AG08395 (cell line): ENCODE results near the gene COX6B2.

ENCODE experiments used
- DNase-seq: peaks from one replicate; pipeline ENCODE4 v3.0.0; 2012; ENCODE audit warnings: mixed read lengths, low spot score

The COX6B2 gene

DNA sequence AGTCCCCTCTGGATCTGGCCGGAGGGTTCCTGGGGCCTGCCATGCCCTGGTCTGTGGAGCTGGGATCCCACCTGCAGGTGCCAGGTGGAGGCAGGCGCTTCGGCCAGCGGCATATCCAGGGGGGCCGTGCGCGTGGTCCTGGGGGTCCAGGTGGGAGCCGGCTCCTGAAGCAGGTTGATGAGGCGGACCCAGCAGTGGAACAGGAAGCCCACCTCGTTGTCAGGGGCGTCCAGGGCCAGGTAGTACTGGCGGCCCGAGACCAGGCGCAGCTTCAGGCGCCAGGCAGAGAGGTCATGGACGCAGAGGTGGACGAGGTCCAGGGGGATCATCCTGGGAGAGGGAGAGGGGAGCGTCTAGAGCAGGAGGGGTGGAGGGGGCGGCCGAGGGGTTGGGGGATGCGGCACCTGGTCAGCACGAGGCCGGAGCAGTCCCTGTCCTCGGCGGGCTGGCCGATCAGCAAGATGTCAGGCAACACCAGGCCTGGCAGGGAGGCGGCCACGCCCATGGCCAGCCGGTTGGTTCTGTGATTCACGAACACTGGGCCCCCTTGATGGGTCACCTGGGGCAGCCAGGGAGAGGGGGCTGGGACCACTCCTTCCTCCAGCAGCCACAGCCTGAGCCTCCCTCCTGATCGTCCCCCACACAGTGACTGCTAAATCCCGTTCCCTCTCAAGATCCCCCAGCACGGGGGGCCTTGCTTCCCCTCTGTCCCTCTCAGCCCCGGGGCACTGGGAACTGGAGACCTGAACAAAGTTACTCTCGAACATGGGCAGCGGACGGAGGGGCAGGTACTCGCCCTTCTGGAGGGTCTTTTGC lies 7.9 kb upstream of the COX6B2 start:
- DNase-seq, result no peak

DNA sequence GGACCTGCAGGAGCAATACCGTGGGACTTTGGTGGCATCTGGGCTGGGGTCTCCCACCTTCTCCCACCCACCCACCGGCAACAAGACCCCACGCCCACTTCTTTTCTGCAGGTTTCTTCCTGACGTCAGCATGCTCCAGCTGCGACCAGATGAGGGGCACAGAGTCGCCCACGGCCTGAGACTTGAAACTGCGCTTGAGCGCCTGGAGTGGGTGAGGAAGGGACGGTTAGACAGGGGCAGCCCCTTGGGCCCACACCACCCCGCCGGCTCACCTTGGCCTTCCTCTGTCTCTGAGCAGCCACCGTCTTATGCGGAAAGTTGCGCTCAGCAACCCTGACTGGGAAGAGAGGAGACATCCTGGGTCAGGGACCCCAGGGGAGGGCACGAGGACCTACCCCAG lies 6.4 kb upstream of the COX6B2 start:
- DNase-seq, result no peak

DNA sequence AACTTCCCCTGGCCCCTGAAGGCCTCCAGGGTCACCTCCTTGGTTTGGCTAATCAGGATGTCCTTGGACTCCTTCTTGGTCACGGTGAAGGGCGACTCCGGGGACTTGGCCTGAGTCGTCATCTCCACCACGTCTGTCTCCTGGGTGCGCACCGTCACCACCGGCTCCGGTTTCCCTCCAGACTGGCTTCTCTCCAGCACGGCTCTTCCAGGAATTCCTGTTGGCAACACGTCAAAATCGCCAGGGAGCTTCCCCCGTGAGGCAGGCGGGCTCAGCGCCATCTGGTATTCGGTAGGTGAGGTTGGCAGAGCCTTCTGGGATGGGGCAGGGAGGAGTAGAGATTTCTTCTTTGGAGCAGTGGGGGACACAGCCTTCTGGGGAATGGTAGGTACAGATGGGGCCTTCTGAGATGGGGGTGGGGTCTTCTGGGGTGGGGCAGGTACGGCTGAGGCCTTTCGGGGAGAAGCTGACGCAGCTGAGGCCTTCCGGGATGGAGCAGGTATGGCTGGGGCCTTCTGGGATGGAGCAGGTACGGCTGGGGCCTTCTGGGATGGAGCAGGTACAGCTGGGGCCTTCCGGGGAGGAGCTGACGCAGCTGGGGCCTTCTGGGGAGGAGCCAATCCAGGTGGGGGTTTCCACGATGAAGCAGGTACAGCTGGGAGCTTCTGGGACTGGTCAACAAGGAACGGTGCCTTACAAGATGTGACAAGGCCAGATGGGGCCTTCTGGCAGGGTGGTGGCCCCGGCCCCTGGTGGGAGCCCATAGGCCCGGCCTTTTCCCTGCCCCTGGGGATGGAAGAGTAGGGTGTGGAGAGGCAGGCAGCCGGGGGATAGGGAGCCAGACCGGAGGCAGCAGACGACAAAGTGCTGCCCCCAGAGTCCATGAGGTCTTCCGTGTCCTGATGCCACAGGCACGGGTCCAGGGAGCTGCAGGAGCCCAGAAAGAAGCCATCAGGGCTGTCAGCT lies 4.7 kb upstream of the COX6B2 start:
- no peak for DNase-seq

DNA sequence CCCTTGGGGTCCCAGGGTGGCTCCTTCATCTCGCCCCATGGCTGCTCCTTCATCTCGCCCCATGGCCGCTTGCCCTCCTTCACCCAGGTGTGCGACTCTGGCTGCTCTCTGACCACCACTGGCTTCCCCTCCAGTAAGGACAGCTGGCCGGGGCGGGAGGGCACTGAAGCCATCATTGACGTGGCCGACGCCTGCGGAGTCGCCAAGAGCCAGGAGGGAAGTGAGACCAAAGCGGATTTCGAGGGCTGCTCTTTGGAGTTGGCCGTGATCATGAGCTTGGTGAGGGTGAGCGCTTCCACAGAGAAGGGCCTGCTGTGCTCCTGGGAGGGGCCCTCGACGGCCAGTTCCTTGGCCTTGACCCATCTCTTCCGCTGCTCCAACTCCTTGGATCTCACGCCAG lies 4.0 kb upstream of the COX6B2 start:
- DNase-seq, result no peak

DNA sequence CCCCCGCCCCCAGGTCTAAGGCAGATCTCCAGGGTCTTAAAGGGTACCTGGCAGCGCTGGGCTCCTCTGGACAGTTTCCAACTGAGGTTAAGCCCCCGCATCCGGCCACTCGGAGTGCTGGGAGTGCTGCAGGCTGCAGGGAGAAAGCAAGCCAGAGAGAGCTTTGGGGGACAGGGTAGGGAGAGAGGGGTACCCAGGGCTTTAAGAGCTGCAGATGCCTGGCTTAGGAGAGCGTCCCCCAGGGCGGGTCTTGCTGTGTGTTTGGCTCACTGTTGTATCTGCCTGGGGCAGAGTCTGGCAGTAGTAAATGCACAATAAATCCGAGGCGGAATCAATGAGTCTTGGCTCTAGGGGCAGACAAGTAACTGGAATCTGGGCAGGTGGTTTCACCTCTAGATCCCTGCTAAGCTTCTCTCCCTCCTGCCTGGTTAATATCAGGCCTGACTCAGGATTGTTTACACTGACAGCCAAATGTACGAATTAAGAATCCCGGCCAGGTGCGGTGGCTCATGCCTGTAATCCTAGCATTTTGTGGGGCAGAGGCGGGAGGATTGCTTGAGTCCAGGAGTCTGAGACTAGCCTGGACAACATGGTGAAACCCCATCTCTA lies 798 bp upstream of the COX6B2 start:
- no peak for DNase-seq

DNA sequence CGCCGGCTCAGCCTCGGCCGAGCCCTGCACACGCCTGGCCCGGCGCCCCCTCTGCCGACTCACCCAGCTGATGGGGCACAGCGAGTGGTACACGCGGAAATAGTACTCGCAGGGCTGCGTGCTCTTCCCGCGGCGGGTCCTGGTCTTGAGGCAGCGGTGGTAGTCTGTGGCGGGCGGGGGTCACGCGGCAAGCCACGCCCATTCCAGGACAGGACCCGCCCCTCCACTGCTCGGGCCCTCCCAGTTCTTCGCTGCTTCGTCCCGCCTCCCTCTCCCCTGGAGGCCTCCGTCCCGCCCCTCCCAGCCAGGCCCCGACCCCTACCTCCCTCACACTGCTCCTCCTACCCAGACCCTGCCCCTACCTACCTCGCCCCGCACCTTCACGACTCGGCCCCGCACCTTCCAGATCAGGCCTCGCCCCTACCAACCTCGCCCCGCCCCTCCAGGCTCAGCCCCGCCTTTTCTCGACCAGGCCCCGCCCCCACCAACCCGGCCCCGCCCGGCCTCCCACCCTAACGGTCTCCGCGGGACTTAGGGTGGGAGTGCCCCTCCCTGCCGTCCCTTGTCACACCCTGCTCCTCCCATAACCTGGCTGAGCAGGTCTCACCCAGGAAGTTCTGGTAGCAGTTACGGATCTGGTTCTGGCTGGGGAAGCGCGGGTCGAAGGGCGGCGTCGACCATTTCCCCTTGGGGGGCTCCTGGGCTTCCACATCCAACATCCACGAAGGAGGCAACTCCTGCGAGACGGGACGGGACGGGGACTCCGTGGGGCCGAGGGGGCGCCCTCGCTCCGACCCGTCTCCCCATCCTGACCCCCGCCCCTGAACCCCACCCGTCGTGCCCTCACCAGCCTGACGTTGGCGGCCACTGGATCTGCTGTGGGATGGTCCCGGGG lies 469 bp downstream of the COX6B2 start:
- peak; percentile 82 for DNase-seq

DNA sequence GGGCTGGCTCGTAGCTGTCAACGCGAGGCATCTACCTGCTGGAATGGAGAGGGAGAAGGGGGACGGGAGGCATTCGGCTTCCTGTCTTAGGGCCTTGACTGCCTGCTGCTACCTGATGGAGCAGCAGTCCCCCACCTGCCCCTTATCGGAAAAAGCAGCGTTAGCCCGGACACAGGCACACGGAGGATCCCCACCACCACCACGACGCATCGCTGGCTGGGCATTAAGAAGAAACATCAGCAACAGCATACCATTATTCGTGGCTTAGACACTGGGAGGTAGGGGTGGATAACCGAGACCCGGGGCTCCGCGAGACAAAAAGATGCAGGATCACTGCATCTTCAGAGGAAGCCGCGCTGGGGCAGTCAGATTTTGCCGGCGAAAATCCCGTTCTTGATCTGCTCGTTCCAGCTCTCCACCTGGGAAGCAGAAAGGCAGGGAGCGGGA lies 1.1 kb downstream of the COX6B2 start:
- DNase-seq, result no peak

DNA sequence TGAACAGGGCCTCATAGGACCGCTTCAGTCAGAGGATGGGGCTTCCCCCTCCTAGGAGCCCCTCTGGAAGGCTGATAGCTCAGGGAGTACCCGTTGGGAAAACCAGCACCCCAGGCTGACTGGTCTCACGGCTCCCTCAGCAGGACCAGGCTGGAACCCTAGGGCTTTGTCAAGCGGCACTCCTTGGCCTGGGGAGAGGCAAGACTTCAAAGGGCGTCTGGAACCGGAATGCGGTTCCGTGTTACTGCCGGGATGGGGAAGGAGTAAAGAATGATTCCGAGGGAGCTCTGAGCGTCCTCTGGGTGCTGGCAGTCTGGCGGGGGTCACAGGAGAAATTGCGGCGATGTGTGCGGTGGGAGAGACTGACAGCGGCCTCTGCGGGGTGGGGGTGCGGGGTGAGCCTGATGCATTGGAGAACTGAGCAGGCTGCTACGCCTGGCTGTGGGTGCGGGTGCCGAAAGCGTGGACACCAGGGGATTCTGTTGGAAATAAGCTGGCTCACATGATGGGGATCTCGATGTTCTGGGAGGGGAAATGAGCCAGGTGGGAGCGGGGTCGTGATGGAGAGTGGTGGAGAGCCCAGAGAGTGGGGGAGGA lies 1.9 kb downstream of the COX6B2 start:
- DNase-seq, result no peak

DNA sequence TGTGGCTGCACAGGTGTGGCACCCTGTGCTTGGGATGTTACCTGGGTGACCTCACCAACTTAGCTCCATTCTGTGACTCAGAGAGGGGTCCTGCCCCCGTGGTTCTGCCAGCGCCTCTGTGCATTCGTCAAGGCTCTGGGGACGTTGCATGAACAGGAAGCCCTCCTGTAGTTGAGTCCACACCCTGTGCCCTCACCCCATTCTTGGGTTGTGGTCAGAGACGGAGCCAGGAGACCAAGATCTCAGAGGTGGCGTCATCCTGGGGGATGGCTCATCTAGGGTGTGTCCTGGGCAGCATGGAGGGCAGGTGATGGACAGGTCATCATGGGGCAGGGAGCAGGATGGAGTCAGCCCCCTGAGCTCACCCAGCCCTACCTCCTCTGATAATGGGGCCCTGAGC lies 2.5 kb downstream of the COX6B2 start:
- DNase-seq, result no peak

DNA sequence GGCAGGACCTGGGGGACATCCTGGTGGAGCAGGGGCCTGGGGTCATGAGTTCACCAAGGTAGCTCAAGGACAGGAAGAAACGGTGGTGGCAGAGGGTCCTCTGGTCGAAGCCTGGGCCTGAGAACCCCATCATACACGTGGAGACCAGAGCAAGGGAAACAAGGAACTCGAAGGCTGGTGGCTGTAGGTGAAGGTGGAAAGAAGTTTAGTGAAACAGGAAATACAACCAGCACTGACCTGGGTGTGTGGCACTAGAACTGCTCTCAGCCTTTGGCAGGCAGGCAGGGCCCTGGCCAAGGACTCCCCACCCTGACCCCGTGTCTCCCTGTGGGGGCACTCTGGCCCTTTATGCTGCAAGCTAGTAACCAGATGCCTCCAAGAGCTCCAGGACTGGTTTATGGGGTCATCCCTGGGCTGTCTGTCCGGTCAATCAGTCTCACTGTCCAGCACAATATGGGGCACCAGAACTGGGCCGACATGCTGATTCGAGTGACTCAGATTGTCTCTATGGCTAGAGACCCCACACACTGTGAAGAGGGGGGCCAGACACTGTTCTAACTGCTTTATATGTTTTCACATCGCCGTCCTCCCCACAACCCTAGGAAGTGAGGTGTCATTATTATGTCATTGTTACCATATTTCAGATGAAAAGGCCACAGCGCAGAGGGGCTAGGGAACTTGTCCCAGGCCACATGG lies 3.8 kb downstream of the COX6B2 start:
- no peak for DNase-seq

DNA sequence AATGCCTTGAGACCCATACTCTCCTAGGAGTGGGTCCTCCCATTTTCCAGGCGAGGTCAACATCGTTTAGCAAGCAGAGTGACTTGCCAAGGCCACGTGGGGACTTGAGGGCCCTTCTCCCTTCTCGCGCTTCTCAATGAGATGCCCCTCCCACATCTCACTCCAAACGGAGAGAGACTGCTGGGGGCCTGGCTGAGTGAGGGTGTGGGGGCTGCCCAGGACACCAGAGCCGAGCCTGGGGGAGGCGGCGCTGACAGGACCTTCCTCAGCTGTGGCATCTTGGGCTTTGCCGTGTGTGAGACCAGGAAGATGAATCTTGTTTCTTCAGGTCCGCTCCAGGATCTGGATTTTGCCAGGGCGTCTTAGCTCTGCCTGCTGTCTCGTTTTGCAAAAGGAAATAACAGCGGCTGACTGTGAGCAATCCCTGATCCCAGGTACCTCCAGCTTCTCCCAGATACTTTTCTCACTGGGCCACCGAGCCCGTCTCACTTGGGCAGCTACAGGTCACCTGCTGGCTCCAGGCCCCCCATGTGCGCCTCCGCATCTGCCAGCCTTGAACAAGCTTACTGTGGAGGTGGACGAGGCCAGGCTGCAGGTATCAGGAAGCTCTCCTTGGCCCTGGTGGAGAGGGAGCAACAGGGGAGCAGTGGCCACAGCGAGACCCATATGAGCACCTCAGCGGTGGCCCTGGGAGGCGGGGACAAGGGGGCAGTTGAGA lies 6.0 kb downstream of the COX6B2 start:
- DNase-seq, result no peak

DNA sequence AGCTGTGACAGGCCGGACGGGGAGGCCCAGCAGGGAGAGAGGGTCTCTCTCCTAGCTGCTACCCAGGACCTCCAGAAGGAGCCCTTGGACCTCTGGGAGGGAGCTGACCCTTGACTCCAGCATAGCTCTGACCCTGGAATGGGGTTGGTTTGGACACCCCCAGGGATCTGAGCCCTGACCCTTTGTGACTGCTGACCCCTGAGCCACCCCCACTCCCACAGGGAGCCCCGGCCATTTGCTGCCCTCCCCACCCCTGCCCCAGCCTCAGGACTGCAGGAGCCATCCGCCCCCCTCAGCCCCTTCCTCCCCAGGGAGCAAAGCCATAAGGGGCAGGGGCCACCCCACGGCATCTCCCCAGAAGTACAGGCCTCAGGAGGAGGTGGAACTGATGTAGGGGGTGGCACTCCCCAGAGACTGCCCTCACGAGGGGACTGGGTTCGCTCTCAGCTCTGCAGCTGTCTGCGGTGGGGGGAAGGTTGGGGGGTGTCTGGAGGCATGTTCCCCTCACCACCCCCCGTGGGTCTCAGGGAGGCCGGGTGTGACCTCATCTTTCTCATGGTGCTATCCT lies 7.0 kb downstream of the COX6B2 start:
- no peak for DNase-seq

DNA sequence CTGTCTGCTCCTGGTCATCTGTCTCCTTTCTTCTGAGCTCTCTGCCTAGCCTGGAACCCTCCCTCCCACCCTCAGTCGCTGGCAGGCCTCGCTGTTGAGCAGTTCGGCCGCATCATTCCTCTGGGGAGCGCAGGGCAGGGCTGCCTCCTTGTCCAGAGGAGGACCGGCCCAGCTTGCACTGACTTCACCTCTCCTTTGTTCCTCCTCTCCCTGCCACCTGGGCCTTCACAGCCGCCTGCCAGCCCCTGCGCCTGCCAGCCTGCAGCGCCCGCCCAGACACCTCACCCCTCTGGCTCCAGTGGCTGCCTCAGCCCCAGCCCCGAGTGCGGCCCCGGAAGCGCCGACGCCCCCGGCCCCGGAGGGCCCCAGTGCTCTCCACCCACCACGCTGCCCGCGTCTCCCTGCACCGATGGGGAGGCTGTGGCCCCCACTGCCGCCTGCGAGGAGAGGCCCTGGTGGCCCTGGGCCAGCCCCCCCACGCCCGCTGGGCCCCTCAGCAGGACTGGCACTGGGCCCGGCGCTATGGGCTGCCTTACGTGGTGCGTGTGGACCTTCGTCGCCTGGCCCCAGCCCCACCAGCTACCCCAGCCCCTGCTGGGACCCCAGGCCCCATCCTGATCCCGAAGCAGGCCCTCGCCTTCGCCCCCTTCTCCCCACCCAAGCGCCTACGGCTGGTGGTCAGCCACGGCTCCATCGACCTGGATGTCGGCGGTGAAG lies 7.6 kb downstream of the COX6B2 start:
- DNase-seq, result no peak

DNA sequence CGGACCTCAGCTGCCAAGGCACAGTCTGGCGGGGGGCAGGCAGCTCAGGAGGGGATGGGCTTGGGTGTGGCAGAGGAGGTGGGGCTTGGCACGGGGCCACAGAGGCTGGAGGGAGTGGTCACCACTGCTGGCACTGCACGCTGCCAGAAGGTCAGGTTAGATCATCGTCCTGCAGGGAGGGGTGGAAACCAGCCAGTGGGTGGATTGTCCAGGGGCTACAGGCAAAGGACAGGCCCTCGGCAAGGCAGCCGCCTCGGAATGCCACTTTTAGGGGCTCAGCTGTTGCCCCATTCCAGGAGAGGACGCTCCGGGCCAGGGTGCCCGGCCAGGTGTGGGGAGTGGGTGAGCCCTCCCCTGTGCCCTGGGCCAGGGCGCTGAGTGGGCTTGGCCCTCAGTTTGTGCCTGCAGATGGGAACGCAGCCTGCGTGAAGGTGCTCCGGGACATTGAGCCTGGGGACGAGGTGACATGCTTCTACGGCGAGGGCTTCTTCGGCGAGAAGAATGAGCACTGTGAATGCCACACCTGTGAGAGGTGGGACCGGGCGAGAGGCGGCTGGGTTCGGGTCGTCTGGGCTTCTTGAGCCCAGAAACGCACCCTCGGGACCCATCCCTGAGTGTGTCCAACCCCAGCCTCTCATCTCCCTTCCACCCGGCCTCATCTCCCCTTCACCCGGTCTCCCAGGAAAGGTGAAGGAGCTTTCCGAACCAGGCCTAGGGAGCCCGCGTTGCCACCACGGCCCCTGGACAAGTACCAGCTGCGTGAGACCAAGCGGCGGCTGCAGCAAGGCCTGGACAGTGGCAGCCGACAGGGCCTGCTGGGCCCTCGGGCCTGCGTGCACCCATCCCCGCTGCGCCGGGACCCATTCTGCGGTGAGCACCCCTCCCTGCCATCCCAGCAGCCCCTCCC lies 8.4 kb downstream of the COX6B2 start:
- no peak for DNase-seq

DNA sequence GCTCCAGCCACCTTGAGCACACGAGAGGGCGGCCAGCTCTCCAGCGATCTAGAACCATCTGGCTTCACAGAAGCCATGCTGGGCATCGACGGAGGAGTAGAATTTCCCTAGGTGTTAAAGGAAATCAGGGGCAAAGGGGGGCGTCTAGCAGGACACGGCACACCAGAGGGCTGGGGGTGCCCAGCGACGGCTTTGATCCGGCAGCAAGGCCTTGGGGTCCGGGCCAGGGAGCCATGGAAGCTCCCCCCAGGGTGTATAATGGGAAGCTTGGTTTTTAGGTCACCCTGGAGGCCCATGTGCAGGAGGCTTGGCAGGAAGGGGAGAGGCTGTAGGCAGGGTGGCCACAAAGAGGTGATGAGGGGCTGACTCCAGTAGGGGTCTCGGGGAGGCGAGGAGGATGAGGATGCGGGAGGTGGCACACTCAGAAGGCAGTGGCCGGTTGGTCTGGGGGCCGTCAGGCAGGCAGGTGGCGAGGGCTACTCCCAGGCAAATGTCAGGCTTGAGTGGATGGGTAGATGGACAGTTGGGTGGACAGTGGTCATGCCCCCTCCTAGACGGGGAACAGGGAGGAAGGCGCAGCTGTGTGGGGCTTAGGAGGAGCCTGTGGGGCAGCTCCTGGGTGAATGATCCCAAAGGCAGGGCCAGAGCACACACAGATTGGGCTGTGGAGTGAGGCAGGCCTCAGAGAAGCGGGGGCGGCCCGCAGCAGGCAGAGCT lies 9.3 kb downstream of the COX6B2 start:
- DNase-seq, result no peak

DNA sequence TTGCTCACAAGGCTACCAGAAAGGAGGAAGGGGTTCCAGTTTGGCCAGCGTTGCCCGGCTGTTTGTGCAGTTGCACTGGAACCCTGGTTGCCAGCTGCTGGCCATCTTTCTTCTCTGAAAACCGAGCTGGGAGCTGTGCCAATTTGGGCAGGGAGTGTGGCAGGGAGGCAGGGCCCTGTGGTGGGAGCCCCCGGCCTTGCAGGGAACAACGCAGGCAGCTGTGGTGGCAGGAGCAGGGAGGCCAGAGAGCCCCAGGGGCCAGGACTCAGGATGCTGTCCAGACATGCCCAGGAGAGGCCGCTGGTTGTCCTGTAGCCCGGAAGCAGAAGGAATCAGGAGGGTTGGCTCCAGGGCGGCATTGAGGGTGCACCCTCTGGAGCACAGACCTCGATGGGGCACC lies 10.1 kb downstream of the COX6B2 start:
- no peak for DNase-seq
